Activated T-helper 17 cell treated with anti-CD3 and anti-CD28 coated beads, Interleukin-2, amount 50 U/mL, for 72 hours (primary cell): ENCODE measurements around the gene NEK8. TPM values are rescaled to one million over a fixed set of nuclear protein-coding genes. Genes with fewer than 3 reads are reported as not detected.
A peak's percentile ranks its signal among the peaks of the same experiment; 100 is the strongest.

Experiments used
- ATAC-seq: fragments of 150-1000 bp; cut with Tn5 transposase; replicated peaks from 2 replicates; pipeline ENCODE4 v1.10.0; 2021; ENCODE audit warnings: mild to moderate bottlenecking, moderate library complexity
- H3K27ac Mint-ChIP-seq: one replicate; pipeline ENCODE4 v1.8.0; 2022; ENCODE audit warnings: mixed read lengths
- H3K27me3 Mint-ChIP-seq: one replicate; pipeline ENCODE4 v1.8.0; 2022; ENCODE audit warnings: mixed read lengths
- H3K36me3 Mint-ChIP-seq: one replicate; pipeline ENCODE4 v1.8.0; 2022; ENCODE audit warnings: low read depth, mild to moderate bottlenecking, mixed read lengths
- H3K4me1 Mint-ChIP-seq: one replicate; pipeline ENCODE4 v1.8.0; 2022; ENCODE audit warnings: mixed read lengths
- H3K4me3 Mint-ChIP-seq: one replicate; pipeline ENCODE4 v1.8.0; 2022; ENCODE audit warnings: mild to moderate bottlenecking, mixed read lengths
- H3K9me3 Mint-ChIP-seq: one replicate; pipeline ENCODE4 v1.8.0; 2022; ENCODE audit warnings: mixed read lengths
- total RNA-seq, 2 donors: library from RNA; stranded (reverse); gene quantifications; one replicate each; pipeline ENCODE4 v1.2.3, GENCODE V29; 2022

The NEK8 gene
- total RNA-seq, result 1 to 10 TPM; 4.9 to 9.2 TPM

GRCh38 chr17:28728364-28729200, at the start of gene NEK8:
Gene NEK8 (plus strand): TSS chr17:28728788. CDS start chr17:28728814, 26 bp downstream.
- ATAC-seq, result peak; percentile 49
- Mint-ChIP-seq H3K27me3 (no peaks in the 10 kb centered on the region), H3K4me1 (peaks cover 21% of the 10 kb centered on the region), H3K9me3 (no peaks in the 10 kb centered on the region), H3K4me3 (peak within 1 kb of the TSS; percentile 100), H3K36me3 (peaks cover 40% of the 10 kb centered on the region), H3K27ac (peak within 1 kb of the TSS; percentile 99)

GRCh38 chr17:28682655-28683054, 45.9 kb upstream of the NEK8 start:
- no peak for ATAC-seq
- H3K27ac Mint-ChIP-seq, result no peak overlapping the region
- H3K9me3 Mint-ChIP-seq, result no peaks in the 10 kb centered on the region
- H3K4me1 Mint-ChIP-seq, result no peaks in the 10 kb centered on the region
- H3K27me3 Mint-ChIP-seq, result no peaks in the 10 kb centered on the region
- H3K4me3 Mint-ChIP-seq, result no peak overlapping the region
- peaks cover 100% of the 10 kb centered on the region for H3K36me3 Mint-ChIP-seq

GRCh38 chr17:28684963-28685362, 43.6 kb upstream of the NEK8 start:
- Mint-ChIP-seq H3K4me1 (no peaks in the 10 kb centered on the region), H3K9me3 (no peaks in the 10 kb centered on the region), H3K4me3 (no peak overlapping the region), H3K27ac (no peak overlapping the region), H3K27me3 (no peaks in the 10 kb centered on the region), H3K36me3 (peaks cover 100% of the 10 kb centered on the region)
- no peak for ATAC-seq

GRCh38 chr17:28685366-28685765, 43.2 kb upstream of the NEK8 start:
- Mint-ChIP-seq H3K27ac (no peak overlapping the region), H3K36me3 (peaks cover 100% of the 10 kb centered on the region), H3K4me1 (no peaks in the 10 kb centered on the region), H3K27me3 (no peaks in the 10 kb centered on the region), H3K9me3 (no peaks in the 10 kb centered on the region), H3K4me3 (no peak overlapping the region)
- ATAC-seq, result no peak

GRCh38 chr17:28686296-28686695, 42.3 kb upstream of the NEK8 start:
- H3K27me3 Mint-ChIP-seq, result no peaks in the 10 kb centered on the region
- no peak overlapping the region for H3K27ac Mint-ChIP-seq
- no peaks in the 10 kb centered on the region for H3K9me3 Mint-ChIP-seq
- H3K4me3 Mint-ChIP-seq, result no peak overlapping the region
- H3K36me3 Mint-ChIP-seq, result peaks cover 100% of the 10 kb centered on the region
- ATAC-seq, result no peak
- H3K4me1 Mint-ChIP-seq, result no peaks in the 10 kb centered on the region

GRCh38 chr17:28688481-28688880, 40.1 kb upstream of the NEK8 start:
- peaks cover 98% of the 10 kb centered on the region for H3K36me3 Mint-ChIP-seq
- no peak overlapping the region for H3K4me3 Mint-ChIP-seq
- H3K4me1 Mint-ChIP-seq, result no peaks in the 10 kb centered on the region
- no peaks in the 10 kb centered on the region for H3K9me3 Mint-ChIP-seq
- H3K27ac Mint-ChIP-seq, result no peak overlapping the region
- no peak for ATAC-seq
- H3K27me3 Mint-ChIP-seq, result no peaks in the 10 kb centered on the region

- H3K36me3 Mint-ChIP-seq, result peaks cover 98% of the 10 kb centered on the region
Measured at GRCh38 chr17:28689011-28689410, 39.6 kb upstream of the NEK8 start.

GRCh38 chr17:28693869-28694268, 34.7 kb upstream of the NEK8 start:
- Mint-ChIP-seq H3K36me3 (peaks cover 98% of the 10 kb centered on the region), H3K27me3 (no peaks in the 10 kb centered on the region), H3K27ac (no peak overlapping the region), H3K4me1 (no peaks in the 10 kb centered on the region), H3K4me3 (no peak overlapping the region), H3K9me3 (no peaks in the 10 kb centered on the region)
- no peak for ATAC-seq

More at GRCh38 chr17:28689011-28689410, 39.6 kb upstream of the NEK8 start:
- no peak overlapping the region for H3K4me3 Mint-ChIP-seq
- no peak overlapping the region for H3K27ac Mint-ChIP-seq
- H3K4me1 Mint-ChIP-seq, result no peaks in the 10 kb centered on the region
- no peaks in the 10 kb centered on the region for H3K27me3 Mint-ChIP-seq
- H3K9me3 Mint-ChIP-seq, result no peaks in the 10 kb centered on the region
- no peak for ATAC-seq

GRCh38 chr17:28698253-28698941, 30.2 kb upstream of the NEK8 start:
- H3K36me3 Mint-ChIP-seq, result peaks cover 98% of the 10 kb centered on the region
- no peaks in the 10 kb centered on the region for H3K9me3 Mint-ChIP-seq
- H3K27ac Mint-ChIP-seq, result peak overlapping the region; percentile 8
- no peak overlapping the region for H3K4me3 Mint-ChIP-seq
- no peaks in the 10 kb centered on the region for H3K27me3 Mint-ChIP-seq
- ATAC-seq, result no peak
- H3K4me1 Mint-ChIP-seq, result no peaks in the 10 kb centered on the region

- H3K4me1 Mint-ChIP-seq, result no peaks in the 10 kb centered on the region
- peaks cover 92% of the 10 kb centered on the region for H3K36me3 Mint-ChIP-seq
- H3K4me3 Mint-ChIP-seq, result no peak overlapping the region
- H3K9me3 Mint-ChIP-seq, result no peaks in the 10 kb centered on the region
- no peak overlapping the region for H3K27ac Mint-ChIP-seq
- no peak for ATAC-seq
- no peaks in the 10 kb centered on the region for H3K27me3 Mint-ChIP-seq
Measured at GRCh38 chr17:28700278-28700677, 28.3 kb upstream of the NEK8 start.

GRCh38 chr17:28700830-28701492, 27.6 kb upstream of the NEK8 start:
- no peaks in the 10 kb centered on the region for H3K9me3 Mint-ChIP-seq
- no peak for ATAC-seq
- H3K27me3 Mint-ChIP-seq, result no peaks in the 10 kb centered on the region
- H3K36me3 Mint-ChIP-seq, result peaks cover 92% of the 10 kb centered on the region
- no peak overlapping the region for H3K27ac Mint-ChIP-seq
- H3K4me3 Mint-ChIP-seq, result no peak overlapping the region
- no peaks in the 10 kb centered on the region for H3K4me1 Mint-ChIP-seq

GRCh38 chr17:28702026-28702751, 26.4 kb upstream of the NEK8 start:
- Mint-ChIP-seq H3K27me3 (no peaks in the 10 kb centered on the region), H3K36me3 (peaks cover 83% of the 10 kb centered on the region), H3K9me3 (no peaks in the 10 kb centered on the region), H3K4me1 (peaks cover 1% of the 10 kb centered on the region), H3K4me3 (no peak overlapping the region), H3K27ac (peak overlapping the region; percentile 71)
- no peak for ATAC-seq

- Mint-ChIP-seq H3K4me3 (no peak overlapping the region), H3K27ac (peak overlapping the region; percentile 71), H3K36me3 (peaks cover 77% of the 10 kb centered on the region), H3K9me3 (no peaks in the 10 kb centered on the region), H3K27me3 (no peaks in the 10 kb centered on the region), H3K4me1 (peaks cover 7% of the 10 kb centered on the region)
- no peak for ATAC-seq
Measured at GRCh38 chr17:28702752-28703150, 25.8 kb upstream of the NEK8 start.

- Mint-ChIP-seq H3K27me3 (no peaks in the 10 kb centered on the region), H3K4me3 (no peak overlapping the region), H3K4me1 (peaks cover 7% of the 10 kb centered on the region), H3K27ac (no peak overlapping the region), H3K36me3 (peaks cover 68% of the 10 kb centered on the region), H3K9me3 (no peaks in the 10 kb centered on the region)
- no peak for ATAC-seq
Measured at GRCh38 chr17:28703552-28704218, 24.9 kb upstream of the NEK8 start.
